ENCODE results near the gene ASF1B. TPM values are rescaled to one million over a fixed set of nuclear protein-coding genes. Genes with fewer than 3 reads are reported as not detected.
A peak's percentile ranks its signal among the peaks of the same experiment; 100 is the strongest.

The ASF1B gene
- total RNA-seq, 1 experiment from 2014 or later: 78.1 TPM

DNA sequence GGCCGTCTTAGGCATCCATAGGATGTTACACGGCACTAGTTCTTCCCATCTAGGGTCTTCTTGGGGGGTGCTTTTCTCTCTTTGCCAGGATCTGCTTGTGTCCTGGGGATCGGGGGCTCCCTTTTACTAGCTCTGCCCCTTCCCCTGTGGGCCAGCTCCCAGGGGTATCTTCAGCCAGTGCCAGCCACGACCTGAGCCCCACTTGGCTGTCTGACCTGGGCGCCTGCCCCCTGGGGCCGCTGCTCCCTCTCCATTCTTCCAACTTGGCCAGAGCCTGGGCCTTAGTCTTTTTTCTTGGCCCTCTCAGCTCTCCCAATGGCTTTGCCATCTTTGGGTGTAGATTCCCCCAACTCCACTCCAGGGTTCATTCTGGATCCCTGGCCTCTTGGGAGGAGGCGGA is 21.9 kb downstream of the ASF1B start:
- Histone ChIP-seq H3K9me3 (ENCODE audit: control insufficient read depth in 1 of 2, insufficient read depth in 1 of 2, low read depth in 1 of 2, low read length in 2 of 2) (no peaks in the 10 kb centered on the region), H3K9ac (ENCODE audit: low read length) (peak overlapping the region; percentile 27; the same call in 1 of the 2 replicates), H3K27me3 (ENCODE audit: insufficient read depth, low read length) (no peaks in the 10 kb centered on the region), H3K36me3 (ENCODE audit: control insufficient read depth in 1 of 2, insufficient read depth in 2 of 2, low read length in 2 of 2) (no peaks in the 10 kb centered on the region; a peak in 2 of 4 replicates), H3K4me1 (ENCODE audit: control insufficient read depth in 1 of 2, insufficient read depth in 2 of 2, low read length in 2 of 2) (peaks cover 36 to 47% of the 10 kb centered on the region in 2 experiments), H3K9me2 (ENCODE audit: insufficient read depth) (no peaks in the 10 kb centered on the region), H3K27ac (ENCODE audit: low read depth, low read length) (peak overlapping the region; percentile 68), H3K79me2 (ENCODE audit: insufficient read depth, low read length) (peaks cover 27% of the 10 kb centered on the region), H3K4me2 (ENCODE audit: low read length) (peak overlapping the region; percentile 89), H2AFZ (ENCODE audit: low read depth, low read length, poor library complexity, severe bottlenecking) (no peak overlapping the region), H4K20me1 (ENCODE audit: insufficient read depth) (no peaks in the 10 kb centered on the region), H3K4me3 (replicated peaks in 1 of 2; ENCODE audit: low read depth in 1 of 2, low read length in 2 of 2) (peak overlapping the region; percentile 81 to 88)
- no TSS peak for BruUV-seq (replicated peaks)
- ChIA-PET RAD21 (ENCODE audit: low non-redundant PET in 1 of 2, low total read pairs in 2 of 2, uncharacterized antibody in 2 of 2, unreplicated experiment in 2 of 2) (no interaction called here), POLR2A (no interaction called here), CTCF (interaction anchor here (0.6 to 3.2 kb wide), 9 partner anchors 23 to 267 kb away, joined by 3 to 18 read pairs (median 3); partner anchors contain the start of genes ADGRE5, ASF1B, MISP3 and RFX1)
- no peak for DNase-seq (ENCODE audit: low read depth, low spot score)
- TF ChIP-seq ELF1 (IDR thresholded peaks at IDR 0.05; ENCODE audit: borderline replicate concordance, low read depth) (no peak), ZBTB33 (IDR thresholded peaks at IDR 0.05; ENCODE audit: extremely low read depth, insufficient replicate concordance, low read length) (no peak), MAX (IDR thresholded peaks at IDR 0.05) (no peak), EZH2phosphoT487 (IDR thresholded peaks at IDR 0.05; ENCODE audit: borderline replicate concordance) (no peak), SP1 (IDR thresholded peaks at IDR 0.05; ENCODE audit: low read depth) (no peak), CBX3 (IDR thresholded peaks at IDR 0.05; ENCODE audit: low read depth) (no peak), YY1 (IDR thresholded peaks at IDR 0.05; ENCODE audit: extremely low read depth, insufficient replicate concordance, low read depth, low read length) (no peak), CEBPB (IDR thresholded peaks at IDR 0.05; ENCODE audit: low read depth) (no peak), ZNF274 (IDR thresholded peaks at IDR 0.05; ENCODE audit: low read depth, low read length) (no peak), ATF3 (IDR thresholded peaks at IDR 0.05) (no peak), SIN3A (IDR thresholded peaks at IDR 0.05; ENCODE audit: low read depth) (no peak), TCF7L2 (IDR thresholded peaks at IDR 0.05; ENCODE audit: borderline replicate concordance, extremely low read depth, insufficient read depth, insufficient read length) (no peak), JUND (IDR thresholded peaks at IDR 0.05) (no peak), RAD21 (IDR thresholded peaks at IDR 0.05; ENCODE audit: low read depth) (no peak), EZH2 (IDR thresholded peaks at IDR 0.05) (no peak), POLR2A (IDR thresholded peaks at IDR 0.05; ENCODE audit: borderline replicate concordance, extremely low read depth, insufficient read depth, insufficient read length) (no peak)
- TF ChIP-seq, protein P1, sequence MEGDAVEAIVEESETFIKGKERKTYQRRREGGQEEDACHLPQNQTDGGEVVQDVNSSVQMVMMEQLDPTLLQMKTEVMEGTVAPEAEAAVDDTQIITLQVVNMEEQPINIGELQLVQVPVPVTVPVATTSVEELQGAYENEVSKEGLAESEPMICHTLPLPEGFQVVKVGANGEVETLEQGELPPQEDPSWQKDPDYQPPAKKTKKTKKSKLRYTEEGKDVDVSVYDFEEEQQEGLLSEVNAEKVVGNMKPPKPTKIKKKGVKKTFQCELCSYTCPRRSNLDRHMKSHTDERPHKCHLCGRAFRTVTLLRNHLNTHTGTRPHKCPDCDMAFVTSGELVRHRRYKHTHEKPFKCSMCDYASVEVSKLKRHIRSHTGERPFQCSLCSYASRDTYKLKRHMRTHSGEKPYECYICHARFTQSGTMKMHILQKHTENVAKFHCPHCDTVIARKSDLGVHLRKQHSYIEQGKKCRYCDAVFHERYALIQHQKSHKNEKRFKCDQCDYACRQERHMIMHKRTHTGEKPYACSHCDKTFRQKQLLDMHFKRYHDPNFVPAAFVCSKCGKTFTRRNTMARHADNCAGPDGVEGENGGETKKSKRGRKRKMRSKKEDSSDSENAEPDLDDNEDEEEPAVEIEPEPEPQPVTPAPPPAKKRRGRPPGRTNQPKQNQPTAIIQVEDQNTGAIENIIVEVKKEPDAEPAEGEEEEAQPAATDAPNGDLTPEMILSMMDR (IDR thresholded peaks at IDR 0.05 in 2 of 3, conservative IDR thresholded peaks at IDR 0.05 in 1 of 3; ENCODE audit: borderline replicate concordance in 1 of 3, insufficient read depth in 1 of 3, low read depth in 2 of 3, low read length in 2 of 3): no peak
- TF ChIP-seq, protein P2, sequence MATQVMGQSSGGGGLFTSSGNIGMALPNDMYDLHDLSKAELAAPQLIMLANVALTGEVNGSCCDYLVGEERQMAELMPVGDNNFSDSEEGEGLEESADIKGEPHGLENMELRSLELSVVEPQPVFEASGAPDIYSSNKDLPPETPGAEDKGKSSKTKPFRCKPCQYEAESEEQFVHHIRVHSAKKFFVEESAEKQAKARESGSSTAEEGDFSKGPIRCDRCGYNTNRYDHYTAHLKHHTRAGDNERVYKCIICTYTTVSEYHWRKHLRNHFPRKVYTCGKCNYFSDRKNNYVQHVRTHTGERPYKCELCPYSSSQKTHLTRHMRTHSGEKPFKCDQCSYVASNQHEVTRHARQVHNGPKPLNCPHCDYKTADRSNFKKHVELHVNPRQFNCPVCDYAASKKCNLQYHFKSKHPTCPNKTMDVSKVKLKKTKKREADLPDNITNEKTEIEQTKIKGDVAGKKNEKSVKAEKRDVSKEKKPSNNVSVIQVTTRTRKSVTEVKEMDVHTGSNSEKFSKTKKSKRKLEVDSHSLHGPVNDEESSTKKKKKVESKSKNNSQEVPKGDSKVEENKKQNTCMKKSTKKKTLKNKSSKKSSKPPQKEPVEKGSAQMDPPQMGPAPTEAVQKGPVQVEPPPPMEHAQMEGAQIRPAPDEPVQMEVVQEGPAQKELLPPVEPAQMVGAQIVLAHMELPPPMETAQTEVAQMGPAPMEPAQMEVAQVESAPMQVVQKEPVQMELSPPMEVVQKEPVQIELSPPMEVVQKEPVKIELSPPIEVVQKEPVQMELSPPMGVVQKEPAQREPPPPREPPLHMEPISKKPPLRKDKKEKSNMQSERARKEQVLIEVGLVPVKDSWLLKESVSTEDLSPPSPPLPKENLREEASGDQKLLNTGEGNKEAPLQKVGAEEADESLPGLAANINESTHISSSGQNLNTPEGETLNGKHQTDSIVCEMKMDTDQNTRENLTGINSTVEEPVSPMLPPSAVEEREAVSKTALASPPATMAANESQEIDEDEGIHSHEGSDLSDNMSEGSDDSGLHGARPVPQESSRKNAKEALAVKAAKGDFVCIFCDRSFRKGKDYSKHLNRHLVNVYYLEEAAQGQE (IDR thresholded peaks at IDR 0.05; ENCODE audit: low read depth): no peak
- ATAC-seq: no peak
- intact Hi-C loops (cut with micrococcal nuclease): loop anchor here (1.0 to 5.0 kb wide), 2 partner anchors 42 to 234 kb away; partner anchors contain the start of gene MISP3

Data from HCT116 (cell line).